PC-3 (cell line): ENCODE data around the gene YIPF6. TPM values are rescaled to one million over a fixed set of nuclear protein-coding genes. Genes with fewer than 3 reads are reported as not detected.

ENCODE experiments used
- ATAC-seq: fragments of 200-7000 bp; cut with Tn5 transposase; 2 replicates; pipeline ENCODE4 v1.9.1; 2020; ENCODE audit warnings: mild to moderate bottlenecking, moderate library complexity
- BruUV-seq: library from RNA; stranded (reverse); fragments of 400-500 nt; replicated peaks from 2 replicates; lab custom pipeline; 2021; lab: Mats Ljungman, UMichigan
- CTCF ChIA-PET: fragments of 300-600 bp; sonication (Branson Sonifier 250); formaldehyde crosslinking; loops from one replicate; lab custom pipeline; 2022; ENCODE audit warnings: antibody characterized with exemption; lab: Charles Lee
- POLR2A ChIA-PET: fragments of 300-600 bp; sonication (Branson Sonifier 250); formaldehyde crosslinking; loops from one replicate; lab custom pipeline; 2022; ENCODE audit warnings: antibody characterized with exemption; ENCODE audit not compliant: unreplicated experiment; lab: Charles Lee
- DNase-seq: peaks from one replicate; pipeline ENCODE4 v3.0.0-alpha.2; 2015
- H2AFZ ChIP-seq: fragments of 300-600 bp; sonication (generic); 2 replicates; pipeline ENCODE4 v1.6.0; 2016; ENCODE audit warnings: antibody characterized with exemption, low read length
- H3F3A ChIP-seq: fragments of 300-600 bp; sonication (generic); one replicate; pipeline ENCODE4 v1.6.0; 2017; ENCODE audit warnings: antibody characterized with exemption, low read length, control low read depth, mild to moderate bottlenecking; ENCODE audit not compliant: unreplicated experiment
- H3K27ac ChIP-seq: fragments of 300-600 bp; sonication (generic); 2 replicates; pipeline ENCODE4 v1.5.1; 2016; ENCODE audit warnings: mild to moderate bottlenecking, low read length
- H3K27me3 ChIP-seq: fragments of 300-600 bp; sonication (generic); 2 replicates; pipeline ENCODE4 v1.6.1; 2016; ENCODE audit warnings: low read length, mixed read lengths
- H3K36me3 ChIP-seq: fragments of 300-600 bp; sonication (generic); 2 replicates; pipeline ENCODE4 v1.6.1; 2016; ENCODE audit warnings: low read depth, mixed run types, low read length, mixed read lengths
- H3K4me1 ChIP-seq: fragments of 300-600 bp; sonication (generic); 2 replicates; pipeline ENCODE4 v1.5.1; 2016; ENCODE audit warnings: low read length; ENCODE audit not compliant: insufficient read depth
- H3K4me2 ChIP-seq: fragments of 300-600 bp; sonication (generic); 2 replicates; pipeline ENCODE4 v1.6.0; 2016; ENCODE audit warnings: low read length
- H3K4me3 ChIP-seq: fragments of 300-600 bp; sonication (generic); 2 replicates; pipeline ENCODE4 v1.5.1; 2016; ENCODE audit warnings: mild to moderate bottlenecking, low read length, mixed read lengths
- H3K79me2 ChIP-seq: fragments of 300-600 bp; sonication (generic); 2 replicates; pipeline ENCODE4 v1.6.1; 2017; ENCODE audit warnings: low read length, mixed read lengths
- H3K9ac ChIP-seq: fragments of 300-600 bp; sonication (generic); 2 replicates; pipeline ENCODE4 v1.6.0; 2016; ENCODE audit warnings: mild to moderate bottlenecking, low read length
- H3K9me2 ChIP-seq: fragments of 300-600 bp; sonication (generic); replicated peaks from 2 replicates; pipeline ENCODE4 v1.6.1; 2016; ENCODE audit warnings: mixed run types, low read length, mixed read lengths
- H3K9me3 ChIP-seq: fragments of 300-600 bp; sonication (generic); 2 replicates; pipeline ENCODE4 v1.6.1; 2016; ENCODE audit warnings: low read length, mixed read lengths
- H4K20me1 ChIP-seq: fragments of 300-600 bp; sonication (generic); 2 replicates; pipeline ENCODE4 v1.6.1; 2016; ENCODE audit warnings: low read length, mixed read lengths
- CTCF ChIP-seq: fragments of 300-600 bp; sonication (generic); conservative IDR thresholded peaks from 2 replicates; pipeline ENCODE4 v1.5.1; 2017; ENCODE audit warnings: antibody characterized with exemption, low read depth, mild to moderate bottlenecking, low read length
- EZH2 ChIP-seq: fragments of 300-600 bp; sonication (generic); IDR thresholded peaks from one replicate; pipeline ENCODE4 v1.6.1; 2017; ENCODE audit warnings: antibody characterized with exemption, mild to moderate bottlenecking, low read length; ENCODE audit not compliant: unreplicated experiment
- EZH2phosphoT487 ChIP-seq: fragments of 300-600 bp; sonication (generic); IDR thresholded peaks from 2 replicates; pipeline ENCODE4 v1.6.1; 2018; ENCODE audit warnings: mild to moderate bottlenecking, antibody characterized with exemption, low read length, borderline replicate concordance
- intact Hi-C: fragments of 100-400 bp; cut with micrococcal nuclease; formaldehyde crosslinking; loops from 2 replicates; pipeline ENCODE4 v1.9.0; 2023
- total RNA-seq: library from RNA; depleted of rRNA; stranded (reverse); fragments of >200 nt; gene quantifications from 2 replicates; pipeline ENCODE4 v1.2.3, GENCODE V29; 2014

Gene YIPF6
- total RNA-seq, 1 experiment from 2014 or later: 37.0 TPM

- peak; percentile 79 for ATAC-seq
- intact Hi-C loops: no loop called here
- Histone ChIP-seq H3K9ac (peak overlapping the region; percentile 81), H3K4me1 (peaks cover 27% of the 10 kb centered on the region), H3K4me3 (no peak overlapping the region), H3K4me2 (peak overlapping the region; percentile 36; the same call in 1 of the 2 replicates), H3K36me3 (peaks cover 15% of the 10 kb centered on the region; the same call in 1 of the 2 replicates), H4K20me1 (peaks cover 8% of the 10 kb centered on the region), H2AFZ (no peak overlapping the region), H3K27me3 (no peaks in the 10 kb centered on the region), H3K79me2 (peaks cover 93% of the 10 kb centered on the region), H3K9me2 (no peaks in the 10 kb centered on the region), H3K9me3 (no peaks in the 10 kb centered on the region), H3F3A (no peaks in the 10 kb centered on the region), H3K27ac (peak overlapping the region; percentile 91)
- TF ChIP-seq EZH2: no peak
- ChIA-PET POLR2A (no interaction called here), CTCF (no interaction called here)
- no TSS peak for BruUV-seq
- DNase-seq: peak; percentile 75
These were observed 5.2 kb downstream of the YIPF6 start for GRCh38 chrX:68503836-68504636.

- BruUV-seq: no TSS peak
- intact Hi-C loops: no loop called here
These were observed 7.8 kb downstream of the YIPF6 start for GRCh38 chrX:68506649-68507048.

GRCh38 chrX:68508799-68509198 lies 9.9 kb downstream of the YIPF6 start:
- DNase-seq (peak; percentile 3), ATAC-seq (no peak)
- no TSS peak for BruUV-seq
- H3K9me3 ChIP-seq: no peaks in the 10 kb centered on the region
- H3K36me3 ChIP-seq: peaks cover 21% of the 10 kb centered on the region; the same call in 1 of the 2 replicates
- POLR2A ChIA-PET: no interaction called here
- no peaks in the 10 kb centered on the region for H3K9me2 ChIP-seq
- peaks cover 57% of the 10 kb centered on the region for H3K79me2 ChIP-seq
- H3K27ac ChIP-seq: no peak overlapping the region
- CTCF ChIA-PET: interaction anchor here (1.0 kb wide), 1 partner anchor 312 kb away, joined by 5 read pairs; no protein-coding TSS in a partner anchor
- TF ChIP-seq CTCF: no peak
- TF ChIP-seq EZH2: no peak
- TF ChIP-seq EZH2phosphoT487: no peak
- intact Hi-C loops: no loop called here
- no peak overlapping the region for H3K9ac ChIP-seq
- H3K27me3 ChIP-seq: no peaks in the 10 kb centered on the region
- peaks cover 11% of the 10 kb centered on the region for H3K4me1 ChIP-seq
- H4K20me1 ChIP-seq: peaks cover 12% of the 10 kb centered on the region
- no peak overlapping the region for H2AFZ ChIP-seq
- no peak overlapping the region for H3K4me2 ChIP-seq
- no peaks in the 10 kb centered on the region for H3F3A ChIP-seq
- H3K4me3 ChIP-seq: no peak overlapping the region

More at GRCh38 chrX:68506649-68507048, 7.8 kb downstream of the YIPF6 start:
- Histone ChIP-seq H3K79me2 (peaks cover 78% of the 10 kb centered on the region), H3K27me3 (no peaks in the 10 kb centered on the region), H3K9me3 (no peaks in the 10 kb centered on the region), H2AFZ (no peak overlapping the region), H3K9me2 (no peaks in the 10 kb centered on the region), H3K9ac (no peak overlapping the region), H3K36me3 (peaks cover 11% of the 10 kb centered on the region; the same call in 1 of the 2 replicates), H3K27ac (no peak overlapping the region), H3K4me1 (peaks cover 19% of the 10 kb centered on the region), H3K4me2 (no peak overlapping the region), H3K4me3 (no peak overlapping the region), H4K20me1 (peaks cover 12% of the 10 kb centered on the region), H3F3A (no peaks in the 10 kb centered on the region)
- ATAC-seq: no peak
- no peak for TF ChIP-seq EZH2
- no peak for DNase-seq
- CTCF ChIA-PET: no interaction called here
- POLR2A ChIA-PET: no interaction called here
